OCI-LY7 (cell line): ENCODE results near the gene RETNLB. TPM values are rescaled to one million over a fixed set of nuclear protein-coding genes. Genes with fewer than 3 reads are reported as not detected.

Experiments used
- small RNA-seq: library from RNA; depleted of rRNA; stranded (forward); fragments of <200 nt; gene quantifications from one replicate; pipeline ENCODE3, GENCODE V24; 2014
- total RNA-seq, 2 experiments: library from RNA; depleted of rRNA in 1 of 2; stranded (reverse); fragments of >200 nt in 1 of 2; shearing (Covaris generic) in 1 of 2; gene quantifications; 2 replicates each; pipeline ENCODE4 v1.2.3, GENCODE V29; 2014 to 2022

Gene RETNLB
- total RNA-seq, 2 experiments from 2014 or later, result not detected

Small RNA genes lying within 50 kb of the gene (small RNA-seq; reads per million reads assigned to genes)
- gene AC092185.1, result not detected

Other genes starting within 250 kb of the RETNLB start
- 0.57 and 1.1 TPM in 2 replicates for gene MYH15, start 246.8 kb downstream of the RETNLB start, total RNA-seq (2014; rRNA removed; shearing (Covaris generic))
- gene MYH15, start 246.8 kb downstream of the RETNLB start, total RNA-seq (2022), result 0.06 and 0.46 TPM in 2 replicates
- 71.9 and 74.1 TPM in 2 replicates for gene CIP2A, start 168.0 kb downstream of the RETNLB start, total RNA-seq (2014; rRNA removed; shearing (Covaris generic))
- 71.6 and 77.2 TPM in 2 replicates for gene CIP2A, start 168.0 kb downstream of the RETNLB start, total RNA-seq (2022)
- 14.5 and 16.6 TPM in 2 replicates for gene DZIP3, start 167.7 kb downstream of the RETNLB start, total RNA-seq (2014; rRNA removed; shearing (Covaris generic))
- 30.9 and 31.8 TPM in 2 replicates for gene DZIP3, start 167.7 kb downstream of the RETNLB start, total RNA-seq (2022)
- not detected in 2 replicates for gene TRAT1, start 65.4 kb upstream of the RETNLB start, total RNA-seq (2014; rRNA removed; shearing (Covaris generic))
- gene TRAT1, start 65.4 kb upstream of the RETNLB start, total RNA-seq (2022), result not detected in 2 replicates
- gene GUCA1C, start 196.5 kb upstream of the RETNLB start, total RNA-seq (2014; rRNA removed; shearing (Covaris generic)), result not detected in 2 replicates
- not detected in 2 replicates for gene GUCA1C, start 196.5 kb upstream of the RETNLB start, total RNA-seq (2022)